ENCODE measurements around the gene OR51F1. TPM values are rescaled to one million over a fixed set of nuclear protein-coding genes. Genes with fewer than 3 reads are reported as not detected.
"Not testable (repeated sequence)": the region's sequence is repeated elsewhere in the genome, so short reads cannot be mapped to it uniquely, and the experiment has no call there.

Gene OR51F1
- total RNA-seq (not detected), polyA plus RNA-seq (not detected)

GRCh38 chr11:4769838-4770237, at the start of gene OR51F1:
TSS of gene OR51F1 (minus strand) at chr11:4769938. CDS start at chr11:4769938, 0 bp downstream.
- Histone ChIP-seq H3K27ac (ENCODE audit: insufficient read depth, low read length, poor library complexity, severe bottlenecking) (no peak within 1 kb of the TSS), H3K27me3 (ENCODE audit: control insufficient read depth, insufficient read depth, low read length) (no peaks in the 10 kb centered on the region), H3K9me3 (ENCODE audit: control insufficient read depth in 2 of 2, low read length in 2 of 2) (no peaks in the 10 kb centered on the region), H3K4me1 (ENCODE audit: control insufficient read depth, insufficient read depth, low read length, poor library complexity, severe bottlenecking) (no peaks in the 10 kb centered on the region), H3K36me3 (ENCODE audit: control insufficient read depth, insufficient read depth, low read length) (no peaks in the 10 kb centered on the region), H3K4me3 (ENCODE audit: low read depth, low read length) (no peak within 1 kb of the TSS)
- H3K4me1 Mint-ChIP-seq = no peaks in the 10 kb centered on the region
- H3K27me3 Mint-ChIP-seq = no peaks in the 10 kb centered on the region
- peaks cover 0 to 6% (median 0%) of the 10 kb centered on the region in 7 donors for H3K9me3 Mint-ChIP-seq
- ATAC-seq (ENCODE audit: low read depth in 2 of 2) (no peak), DNase-seq (no peak)
- no peaks in the 10 kb centered on the region for H3K36me3 Mint-ChIP-seq
- no peak within 1 kb of the TSS for H3K4me3 Mint-ChIP-seq
- H3K27ac Mint-ChIP-seq = no peak within 1 kb of the TSS

GRCh38 chr11:4809246-4809645, 39.5 kb upstream of the OR51F1 start:
- H3K27ac Mint-ChIP-seq = no peak overlapping the region
- ATAC-seq (ENCODE audit: low read depth in 2 of 2) = no peak

GRCh38 chr11:4808476-4808875, 38.7 kb upstream of the OR51F1 start:
- H3K27me3 ChIP-seq (ENCODE audit: control insufficient read depth, insufficient read depth, low read length) = no peaks in the 10 kb centered on the region
- H3K4me1 ChIP-seq (ENCODE audit: control insufficient read depth, insufficient read depth, low read length, poor library complexity, severe bottlenecking) = no peaks in the 10 kb centered on the region
- H3K36me3 ChIP-seq (ENCODE audit: control insufficient read depth, insufficient read depth, low read length) = no peaks in the 10 kb centered on the region
- no peak for ATAC-seq (ENCODE audit: low read depth in 2 of 2)
- no peaks in the 10 kb centered on the region for H3K27me3 Mint-ChIP-seq
- H3K27ac ChIP-seq (ENCODE audit: insufficient read depth, low read length, poor library complexity, severe bottlenecking) = no peak overlapping the region
- no peak overlapping the region for H3K27ac Mint-ChIP-seq
- H3K9me3 Mint-ChIP-seq = peaks cover 0 to 4% (median 0%) of the 10 kb centered on the region in 7 donors
- DNase-seq = no peak
- H3K4me3 ChIP-seq (ENCODE audit: low read depth, low read length) = no peak overlapping the region
- H3K4me1 Mint-ChIP-seq = no peaks in the 10 kb centered on the region
- H3K36me3 Mint-ChIP-seq = no peaks in the 10 kb centered on the region
- H3K4me3 Mint-ChIP-seq = no peak overlapping the region
- H3K9me3 ChIP-seq (ENCODE audit: control insufficient read depth in 2 of 2, low read length in 2 of 2) = no peaks in the 10 kb centered on the region

More at GRCh38 chr11:4809246-4809645, 39.5 kb upstream of the OR51F1 start:
- H3K36me3 ChIP-seq (ENCODE audit: control insufficient read depth, insufficient read depth, low read length) = no peaks in the 10 kb centered on the region
- no peaks in the 10 kb centered on the region for H3K27me3 ChIP-seq (ENCODE audit: control insufficient read depth, insufficient read depth, low read length)
- Mint-ChIP-seq H3K9me3 (peaks cover 0 to 4% (median 0%) of the 10 kb centered on the region in 7 donors), H3K36me3 (no peaks in the 10 kb centered on the region), H3K27me3 (no peaks in the 10 kb centered on the region), H3K4me3 (no peak overlapping the region), H3K4me1 (no peaks in the 10 kb centered on the region)
- H3K27ac ChIP-seq (ENCODE audit: insufficient read depth, low read length, poor library complexity, severe bottlenecking) = no peak overlapping the region
- H3K9me3 ChIP-seq (ENCODE audit: control insufficient read depth in 2 of 2, low read length in 2 of 2) = no peaks in the 10 kb centered on the region
- no peak for DNase-seq
- H3K4me3 ChIP-seq (ENCODE audit: low read depth, low read length) = no peak overlapping the region
- no peaks in the 10 kb centered on the region for H3K4me1 ChIP-seq (ENCODE audit: control insufficient read depth, insufficient read depth, low read length, poor library complexity, severe bottlenecking)

GRCh38 chr11:4804280-4804679, 34.5 kb upstream of the OR51F1 start, which contains the start of gene OR52R1:
TSS of gene OR52R1 (minus strand) at chr11:4804380. CDS start at chr11:4804380, 0 bp downstream.
- ATAC-seq (ENCODE audit: low read depth in 2 of 2) (no peak), DNase-seq (no peak)
- no peaks in the 10 kb centered on the region for H3K27me3 Mint-ChIP-seq
- peaks cover 0 to 4% (median 0%) of the 10 kb centered on the region in 7 donors for H3K9me3 Mint-ChIP-seq
- H3K4me3 Mint-ChIP-seq = no peak within 1 kb of the TSS
- Histone ChIP-seq H3K27ac (ENCODE audit: insufficient read depth, low read length, poor library complexity, severe bottlenecking) (no peak within 1 kb of the TSS), H3K4me3 (ENCODE audit: low read depth, low read length) (no peak within 1 kb of the TSS), H3K4me1 (ENCODE audit: control insufficient read depth, insufficient read depth, low read length, poor library complexity, severe bottlenecking) (no peaks in the 10 kb centered on the region), H3K9me3 (ENCODE audit: control insufficient read depth in 2 of 2, low read length in 2 of 2) (no peaks in the 10 kb centered on the region), H3K27me3 (ENCODE audit: control insufficient read depth, insufficient read depth, low read length) (no peaks in the 10 kb centered on the region), H3K36me3 (ENCODE audit: control insufficient read depth, insufficient read depth, low read length) (no peaks in the 10 kb centered on the region)
- no peaks in the 10 kb centered on the region for H3K36me3 Mint-ChIP-seq
- H3K4me1 Mint-ChIP-seq = no peaks in the 10 kb centered on the region
- no peak within 1 kb of the TSS for H3K27ac Mint-ChIP-seq

- not testable (repeated sequence) for H3K9me3 ChIP-seq (ENCODE audit: control insufficient read depth in 2 of 2, low read length in 2 of 2); H3K27me3 Mint-ChIP-seq; H3K36me3 ChIP-seq (ENCODE audit: control insufficient read depth, insufficient read depth, low read length); H3K9me3 Mint-ChIP-seq; H3K27ac ChIP-seq (ENCODE audit: insufficient read depth, low read length, poor library complexity, severe bottlenecking); H3K4me1 ChIP-seq (ENCODE audit: control insufficient read depth, insufficient read depth, low read length, poor library complexity, severe bottlenecking); H3K27ac Mint-ChIP-seq; H3K4me3 ChIP-seq (ENCODE audit: low read depth, low read length); DNase-seq; H3K4me3 Mint-ChIP-seq; H3K4me1 Mint-ChIP-seq; ATAC-seq (ENCODE audit: low read depth in 2 of 2); H3K36me3 Mint-ChIP-seq; H3K27me3 ChIP-seq (ENCODE audit: control insufficient read depth, insufficient read depth, low read length)
Observed at GRCh38 chr11:4801316-4801715, 31.6 kb upstream of the OR51F1 start.

GRCh38 chr11:4798427-4799183, 28.9 kb upstream of the OR51F1 start:
- Histone ChIP-seq H3K36me3 (ENCODE audit: control insufficient read depth, insufficient read depth, low read length) (no peaks in the 10 kb centered on the region), H3K27me3 (ENCODE audit: control insufficient read depth, insufficient read depth, low read length) (no peaks in the 10 kb centered on the region), H3K4me3 (ENCODE audit: low read depth, low read length) (no peak overlapping the region), H3K9me3 (ENCODE audit: control insufficient read depth in 2 of 2, low read length in 2 of 2) (no peaks in the 10 kb centered on the region), H3K4me1 (ENCODE audit: control insufficient read depth, insufficient read depth, low read length, poor library complexity, severe bottlenecking) (no peaks in the 10 kb centered on the region), H3K27ac (ENCODE audit: insufficient read depth, low read length, poor library complexity, severe bottlenecking) (no peak overlapping the region)
- Mint-ChIP-seq H3K4me3 (no peak overlapping the region), H3K4me1 (no peaks in the 10 kb centered on the region), H3K9me3 (no peaks in the 10 kb centered on the region), H3K27ac (no peak overlapping the region), H3K27me3 (no peaks in the 10 kb centered on the region), H3K36me3 (no peaks in the 10 kb centered on the region)
- no peak for DNase-seq
- ATAC-seq (ENCODE audit: low read depth in 2 of 2) = no peak

- Mint-ChIP-seq H3K4me3 (no peak overlapping the region), H3K4me1 (no peaks in the 10 kb centered on the region), H3K36me3 (no peaks in the 10 kb centered on the region), H3K27me3 (no peaks in the 10 kb centered on the region), H3K9me3 (peaks cover 0 to 3% (median 0%) of the 10 kb centered on the region in 7 donors), H3K27ac (no peak overlapping the region)
- no peaks in the 10 kb centered on the region for H3K9me3 ChIP-seq (ENCODE audit: control insufficient read depth in 2 of 2, low read length in 2 of 2)
- no peak overlapping the region for H3K4me3 ChIP-seq (ENCODE audit: low read depth, low read length)
- H3K36me3 ChIP-seq (ENCODE audit: control insufficient read depth, insufficient read depth, low read length) = no peaks in the 10 kb centered on the region
- DNase-seq = no peak
- H3K4me1 ChIP-seq (ENCODE audit: control insufficient read depth, insufficient read depth, low read length, poor library complexity, severe bottlenecking) = no peaks in the 10 kb centered on the region
- no peak for ATAC-seq (ENCODE audit: low read depth in 2 of 2)
- H3K27ac ChIP-seq (ENCODE audit: insufficient read depth, low read length, poor library complexity, severe bottlenecking) = no peak overlapping the region
- no peaks in the 10 kb centered on the region for H3K27me3 ChIP-seq (ENCODE audit: control insufficient read depth, insufficient read depth, low read length)
Observed at GRCh38 chr11:4797206-4797605, 27.5 kb upstream of the OR51F1 start.

- H3K36me3 ChIP-seq (ENCODE audit: control insufficient read depth, insufficient read depth, low read length) = no peaks in the 10 kb centered on the region
- H3K27me3 ChIP-seq (ENCODE audit: control insufficient read depth, insufficient read depth, low read length) = no peaks in the 10 kb centered on the region
- H3K9me3 Mint-ChIP-seq = peaks cover 0 to 8% (median 4%) of the 10 kb centered on the region in 7 donors
- H3K36me3 Mint-ChIP-seq = no peaks in the 10 kb centered on the region
- H3K27ac Mint-ChIP-seq = no peak overlapping the region
- no peaks in the 10 kb centered on the region for H3K27me3 Mint-ChIP-seq
- no peaks in the 10 kb centered on the region for H3K4me1 ChIP-seq (ENCODE audit: control insufficient read depth, insufficient read depth, low read length, poor library complexity, severe bottlenecking)
- H3K4me3 Mint-ChIP-seq = no peak overlapping the region
- no peak for DNase-seq
- ATAC-seq (ENCODE audit: low read depth in 2 of 2) = no peak
- no peaks in the 10 kb centered on the region for H3K9me3 ChIP-seq (ENCODE audit: control insufficient read depth in 2 of 2, low read length in 2 of 2)
- H3K4me3 ChIP-seq (ENCODE audit: low read depth, low read length) = no peak overlapping the region
- H3K27ac ChIP-seq (ENCODE audit: insufficient read depth, low read length, poor library complexity, severe bottlenecking) = no peak overlapping the region
- no peaks in the 10 kb centered on the region for H3K4me1 Mint-ChIP-seq
Observed at GRCh38 chr11:4782454-4782853, 12.7 kb upstream of the OR51F1 start.

Measured in CD4-positive, CD25-positive, alpha-beta regulatory T cell (primary cell).